AML-193 (cell line): ENCODE data around the gene BLOC1S4.
"Not testable (repeated sequence)": the region's sequence is repeated elsewhere in the genome, so short reads cannot be mapped to it uniquely, and the experiment has no call there.

ENCODE experiments used
- DNase-seq, 2 experiments: peaks; one replicate each; lab custom pipeline; 2025; lab: John Stamatoyannopoulos, UW

Gene BLOC1S4, protein sequence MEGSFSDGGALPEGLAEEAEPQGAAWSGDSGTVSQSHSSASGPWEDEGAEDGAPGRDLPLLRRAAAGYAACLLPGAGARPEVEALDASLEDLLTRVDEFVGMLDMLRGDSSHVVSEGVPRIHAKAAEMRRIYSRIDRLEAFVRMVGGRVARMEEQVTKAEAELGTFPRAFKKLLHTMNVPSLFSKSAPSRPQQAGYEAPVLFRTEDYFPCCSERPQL

DNA sequence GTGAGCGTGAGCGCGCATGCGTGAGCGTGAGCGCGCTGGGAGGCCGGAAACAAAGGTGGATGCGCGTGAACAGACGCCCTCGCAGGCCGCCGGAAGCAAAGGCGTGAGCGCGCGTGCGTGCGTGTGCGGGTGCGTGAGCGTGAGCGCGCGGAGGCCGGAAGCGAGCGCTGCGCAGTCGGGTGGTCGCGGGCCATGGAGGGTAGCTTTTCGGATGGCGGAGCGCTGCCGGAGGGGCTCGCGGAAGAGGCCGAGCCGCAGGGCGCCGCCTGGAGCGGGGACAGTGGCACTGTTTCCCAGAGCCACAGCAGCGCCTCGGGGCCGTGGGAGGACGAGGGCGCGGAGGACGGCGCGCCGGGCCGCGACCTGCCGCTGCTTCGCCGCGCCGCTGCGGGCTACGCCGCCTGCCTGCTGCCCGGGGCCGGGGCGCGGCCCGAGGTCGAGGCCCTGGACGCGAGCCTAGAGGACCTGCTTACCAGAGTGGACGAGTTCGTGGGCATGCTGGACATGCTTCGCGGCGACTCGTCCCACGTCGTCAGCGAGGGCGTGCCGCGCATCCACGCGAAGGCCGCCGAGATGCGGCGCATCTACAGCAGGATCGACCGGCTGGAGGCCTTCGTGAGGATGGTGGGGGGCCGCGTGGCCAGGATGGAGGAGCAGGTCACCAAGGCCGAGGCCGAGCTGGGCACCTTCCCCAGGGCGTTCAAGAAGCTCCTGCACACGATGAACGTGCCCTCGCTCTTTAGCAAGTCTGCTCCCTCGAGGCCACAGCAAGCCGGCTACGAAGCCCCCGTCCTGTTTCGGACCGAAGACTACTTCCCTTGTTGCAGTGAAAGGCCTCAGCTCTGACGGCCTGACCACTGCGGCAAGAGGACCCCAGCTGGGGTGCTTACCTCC lies at the start of gene BLOC1S4:
BLOC1S4 (plus strand) TSS at position 157 of the 894 bp plus-strand sequence; CDS start at position 193, 36 bp downstream.
- DNase-seq = peak; percentile 72 to 76

DNA sequence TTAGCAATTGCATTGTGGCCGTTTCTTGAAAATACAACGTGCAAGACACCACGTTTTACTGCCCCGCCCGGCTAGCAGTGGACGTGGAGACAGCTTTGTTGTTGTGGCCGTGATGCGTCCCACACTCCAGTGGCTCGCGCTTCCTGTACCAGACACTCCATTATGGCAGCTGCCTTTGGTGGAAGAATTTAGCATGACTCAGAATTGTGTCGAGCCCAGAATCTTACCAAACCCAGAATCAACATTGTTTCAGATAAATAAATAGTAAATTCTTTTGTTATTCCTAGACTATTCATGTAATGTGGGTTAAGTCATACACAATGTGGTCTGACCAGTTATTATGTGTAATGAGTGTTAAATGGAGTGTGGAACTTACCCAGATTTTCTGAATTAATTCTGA lies 47.6 kb upstream of the BLOC1S4 start:
- DNase-seq = no peak

DNA sequence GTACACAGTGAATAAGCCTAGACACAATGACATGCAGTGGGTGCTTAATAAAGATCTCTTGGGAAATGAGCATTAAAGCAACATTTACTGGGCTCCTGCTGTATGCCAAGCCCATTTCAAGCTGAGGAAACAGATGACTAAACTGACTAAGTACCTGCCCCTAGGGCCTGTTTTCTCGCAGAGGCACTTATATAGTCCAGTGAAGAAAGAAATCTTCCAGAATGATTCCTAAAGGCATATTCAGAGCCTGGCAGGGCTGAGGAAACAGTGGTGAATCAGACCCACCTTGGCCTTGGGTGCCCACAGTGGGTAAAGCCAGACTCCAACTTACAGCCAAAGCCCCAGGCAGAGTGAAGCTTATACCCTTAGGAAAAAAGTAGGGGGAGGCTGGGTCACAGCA lies 44.3 kb upstream of the BLOC1S4 start:
- DNase-seq = no peak

DNA sequence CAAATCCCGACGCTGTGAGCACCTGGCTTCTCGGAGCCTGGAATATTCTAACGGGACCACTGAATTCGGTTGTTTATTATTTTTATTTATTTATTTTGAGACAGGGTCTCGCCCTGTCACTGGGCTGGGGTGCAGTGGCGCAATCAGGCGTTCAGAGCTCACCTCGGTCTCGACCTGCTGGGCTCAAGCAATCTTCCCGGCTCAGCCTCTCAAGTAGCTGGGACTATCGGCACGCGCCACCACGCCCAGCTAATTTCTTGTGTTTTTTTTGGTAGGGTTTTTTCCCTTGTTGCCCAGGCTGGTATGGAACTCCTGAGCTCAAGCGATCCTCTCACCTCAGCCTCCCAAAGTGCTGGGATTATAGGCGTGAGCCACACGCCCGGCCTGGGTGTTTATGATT lies 43.8 kb upstream of the BLOC1S4 start:
- no peak for DNase-seq

DNA sequence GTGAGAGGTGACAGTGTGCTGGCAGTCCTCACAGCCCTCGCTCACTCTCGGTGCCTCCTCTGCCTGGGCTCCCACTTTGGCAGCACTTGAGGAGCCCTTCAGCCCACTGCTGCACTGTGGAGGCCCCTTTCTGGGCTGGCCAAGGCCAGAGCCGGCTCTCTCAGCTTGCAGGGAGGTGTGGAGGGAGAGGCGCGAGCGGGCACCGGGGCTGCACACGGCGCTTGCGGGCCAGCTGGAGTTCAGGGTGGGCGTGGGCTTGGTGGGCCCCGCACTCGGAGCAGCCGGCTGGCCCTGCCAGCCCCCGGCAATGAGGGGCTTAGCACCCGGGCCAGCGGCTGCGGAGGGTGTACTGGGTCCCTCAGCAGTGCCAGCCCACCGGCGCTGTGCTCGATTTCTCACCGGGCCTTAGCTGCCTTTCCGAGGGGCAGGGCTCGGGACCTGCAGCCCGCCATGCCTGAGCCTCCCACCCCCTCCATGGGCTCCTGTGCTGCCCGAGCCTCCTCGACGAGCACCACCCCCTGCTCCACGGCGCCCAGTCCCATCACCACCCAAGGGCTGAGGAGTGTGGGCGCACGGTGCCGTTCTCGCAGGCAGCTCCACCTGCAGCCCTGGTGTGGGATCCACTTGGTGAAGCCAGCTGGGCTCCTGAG lies 43.3 kb upstream of the BLOC1S4 start:
- not testable (repeated sequence) for DNase-seq

DNA sequence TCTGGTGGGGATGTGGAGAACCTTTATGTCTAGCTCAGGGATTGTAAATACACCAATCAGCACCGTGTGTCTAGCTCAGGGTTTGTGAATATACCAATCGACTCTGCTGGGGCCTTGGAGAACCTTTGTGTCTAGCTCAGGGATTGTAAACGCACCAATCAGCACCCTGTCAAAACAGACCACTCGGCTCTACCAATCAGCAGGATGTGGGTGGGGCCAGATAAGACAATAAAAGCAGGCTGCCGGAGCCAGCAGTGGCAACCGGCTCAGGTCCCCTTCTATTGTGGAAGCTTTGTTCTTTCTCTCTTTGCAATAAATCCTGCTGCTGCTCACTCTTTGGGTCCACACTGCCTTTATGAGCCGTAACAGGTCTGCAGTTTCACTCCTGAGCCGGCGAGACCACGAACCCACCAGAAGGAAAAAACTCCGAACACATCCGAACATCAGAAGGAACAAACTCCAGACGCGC lies 42.7 kb upstream of the BLOC1S4 start:
- not testable (repeated sequence) for DNase-seq

DNA sequence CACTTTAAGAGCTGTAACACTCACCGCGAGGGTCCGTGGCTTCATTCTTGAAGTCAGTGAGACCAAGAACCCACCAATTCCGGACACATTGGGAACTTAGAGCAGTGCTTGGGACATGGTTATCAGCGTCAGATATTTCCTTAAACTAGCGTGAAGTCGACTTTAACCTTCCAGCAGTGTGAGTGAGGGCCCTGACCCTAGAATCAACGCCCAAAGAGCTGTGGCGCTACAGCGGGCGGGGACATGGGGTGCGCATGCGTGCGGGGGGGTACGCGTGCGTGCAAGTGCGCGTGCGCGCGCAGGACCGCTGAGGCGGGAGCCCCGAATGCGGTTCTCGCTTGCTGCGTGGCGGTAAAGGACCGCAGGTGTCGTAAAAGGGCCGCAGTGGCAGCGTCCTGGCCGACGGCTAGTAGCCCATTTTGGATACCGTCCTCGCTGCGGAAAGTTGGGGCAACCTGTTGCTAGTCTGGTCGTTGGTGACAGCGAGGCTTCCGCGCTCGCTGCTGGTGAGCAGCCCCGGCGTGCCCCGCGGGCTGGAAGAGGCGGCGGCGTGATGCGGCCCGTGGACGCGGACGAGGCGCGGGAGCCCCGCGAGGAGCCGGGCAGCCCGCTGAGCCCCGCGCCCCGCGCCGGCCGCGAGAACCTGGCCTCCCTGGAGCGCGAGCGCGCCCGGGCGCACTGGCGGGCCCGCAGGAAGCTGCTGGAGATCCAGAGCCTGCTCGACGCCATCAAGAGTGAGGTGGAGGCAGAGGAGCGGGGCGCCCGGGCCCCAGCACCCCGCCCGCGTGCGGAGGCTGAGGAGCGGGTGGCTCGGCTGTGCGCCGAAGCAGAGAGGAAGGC lies 42.1 kb upstream of the BLOC1S4 start:
- peak; percentile 86 to 89 for DNase-seq

DNA sequence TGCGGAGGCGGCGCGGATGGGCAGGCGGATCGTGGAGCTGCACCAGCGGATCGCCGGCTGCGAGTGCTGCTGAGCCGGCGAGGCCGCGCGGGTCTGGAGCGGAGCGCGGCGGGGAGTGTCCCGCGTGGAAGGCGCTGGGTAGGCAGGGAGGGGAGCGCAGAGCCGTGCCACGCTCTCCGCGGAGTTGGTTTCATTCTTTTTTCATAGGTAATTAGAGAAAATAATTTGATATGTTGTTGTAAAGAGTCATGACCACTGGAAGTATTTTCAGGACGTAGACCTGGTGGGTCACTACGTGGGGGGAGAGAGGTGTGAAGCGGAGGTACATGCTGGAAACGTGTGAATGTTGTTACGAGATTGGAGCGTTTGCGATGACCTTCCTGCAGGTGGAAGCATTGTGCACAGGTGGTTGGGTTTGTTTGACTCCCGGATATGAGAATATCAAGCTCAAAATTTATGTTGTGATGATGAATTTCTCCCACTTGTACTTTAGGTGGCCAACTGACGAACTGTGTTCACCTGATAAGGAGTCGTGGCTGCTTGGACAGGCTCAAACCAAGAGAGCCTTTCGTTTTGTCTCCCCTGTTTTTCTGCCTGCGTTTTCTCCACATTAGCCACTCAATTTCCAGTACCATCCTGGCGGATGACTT lies 41.3 kb upstream of the BLOC1S4 start:
- peak in 1 of 2 experiments; percentile 32 for DNase-seq

DNA sequence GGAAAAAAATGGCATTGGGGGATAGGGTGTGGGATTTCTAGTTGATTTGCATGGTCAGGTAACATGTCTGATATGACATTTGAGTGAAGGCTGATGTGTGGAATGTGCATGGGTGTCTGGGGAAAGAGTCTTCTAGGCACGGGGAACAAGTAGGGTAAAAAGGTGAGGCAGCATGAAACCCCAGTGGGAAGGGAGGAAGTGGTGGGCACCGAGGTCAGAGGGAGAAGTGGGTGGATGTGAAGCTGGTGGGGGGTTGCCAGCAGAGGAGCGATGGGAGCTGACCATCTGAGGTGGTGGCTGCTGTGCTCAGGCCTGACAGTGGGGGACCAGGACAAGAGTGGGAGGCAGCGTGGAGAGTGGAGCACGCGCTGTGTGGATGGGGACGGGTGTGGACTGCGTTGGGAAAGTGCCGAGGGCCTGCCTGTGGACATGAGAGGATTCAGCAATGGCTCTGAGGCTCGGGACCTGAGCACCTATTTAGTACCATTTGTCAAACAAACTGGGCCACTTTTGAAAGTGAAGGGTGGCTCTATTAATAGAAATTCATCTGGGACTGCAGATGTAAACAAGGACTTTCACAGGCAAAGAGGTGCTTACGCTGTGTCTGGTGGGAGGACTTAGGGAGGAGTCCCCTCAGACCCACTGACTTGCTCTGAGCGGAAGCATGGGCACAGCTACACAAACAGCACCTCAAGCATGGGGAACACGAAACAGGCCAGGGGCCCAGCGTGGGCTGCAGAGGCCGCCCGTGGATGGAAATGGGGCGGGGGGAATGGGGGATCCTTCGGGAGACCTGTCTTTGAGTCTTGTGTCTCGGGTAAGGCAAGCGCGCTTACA lies 39.0 kb upstream of the BLOC1S4 start:
- DNase-seq = no peak

DNA sequence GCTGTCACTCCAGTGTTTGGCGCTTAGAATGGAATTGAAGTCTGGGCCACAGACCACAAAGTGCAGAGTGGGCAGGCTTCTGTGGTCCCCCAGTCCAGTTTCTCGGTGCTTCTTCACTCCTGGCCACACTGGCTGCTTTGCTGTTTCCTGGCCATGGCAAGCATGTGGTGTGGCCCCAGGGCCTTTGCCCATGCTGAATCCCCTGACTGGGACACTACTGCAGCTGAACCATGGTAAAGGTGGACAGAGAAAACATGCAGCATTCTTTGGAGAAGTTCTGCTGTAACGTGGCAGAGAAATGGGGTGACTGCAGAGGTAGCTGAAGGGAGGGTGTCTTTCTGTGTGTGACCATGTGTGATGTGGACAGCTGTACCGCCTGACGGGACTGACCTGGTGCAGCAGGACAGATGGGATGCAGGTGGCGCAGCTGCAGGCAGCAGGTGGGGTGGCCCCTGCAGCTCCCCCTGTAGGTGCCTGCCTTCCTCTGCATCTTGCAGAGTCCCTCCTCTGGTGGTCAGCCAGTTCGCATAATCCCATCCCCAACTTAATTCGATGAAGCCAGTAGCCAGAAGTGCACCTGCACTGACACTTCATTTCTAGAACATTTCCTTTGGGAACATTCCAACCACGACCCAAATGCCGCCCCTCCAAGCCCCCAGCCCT lies 35.5 kb upstream of the BLOC1S4 start:
- DNase-seq = no peak

DNA sequence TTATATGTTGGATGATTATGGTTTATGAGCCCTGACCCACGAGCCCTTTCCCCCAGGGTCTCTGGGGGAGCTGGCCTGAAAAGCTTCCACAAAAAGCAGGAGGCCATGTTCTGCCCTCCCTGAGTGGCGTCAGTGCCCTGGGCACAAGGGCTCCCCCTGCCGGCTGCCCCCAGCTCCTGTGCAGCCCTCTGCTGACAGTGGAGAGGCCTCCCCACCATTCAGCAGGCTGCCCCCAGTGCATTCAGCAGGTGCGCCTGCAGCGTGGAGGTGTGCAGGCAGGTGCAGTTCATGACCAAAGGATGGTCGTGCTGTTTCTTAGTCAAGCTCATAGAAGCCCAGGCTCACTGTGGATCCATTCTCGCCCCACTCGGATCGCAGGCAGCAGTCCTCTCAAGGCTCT lies 34.8 kb upstream of the BLOC1S4 start:
- DNase-seq = no peak

DNA sequence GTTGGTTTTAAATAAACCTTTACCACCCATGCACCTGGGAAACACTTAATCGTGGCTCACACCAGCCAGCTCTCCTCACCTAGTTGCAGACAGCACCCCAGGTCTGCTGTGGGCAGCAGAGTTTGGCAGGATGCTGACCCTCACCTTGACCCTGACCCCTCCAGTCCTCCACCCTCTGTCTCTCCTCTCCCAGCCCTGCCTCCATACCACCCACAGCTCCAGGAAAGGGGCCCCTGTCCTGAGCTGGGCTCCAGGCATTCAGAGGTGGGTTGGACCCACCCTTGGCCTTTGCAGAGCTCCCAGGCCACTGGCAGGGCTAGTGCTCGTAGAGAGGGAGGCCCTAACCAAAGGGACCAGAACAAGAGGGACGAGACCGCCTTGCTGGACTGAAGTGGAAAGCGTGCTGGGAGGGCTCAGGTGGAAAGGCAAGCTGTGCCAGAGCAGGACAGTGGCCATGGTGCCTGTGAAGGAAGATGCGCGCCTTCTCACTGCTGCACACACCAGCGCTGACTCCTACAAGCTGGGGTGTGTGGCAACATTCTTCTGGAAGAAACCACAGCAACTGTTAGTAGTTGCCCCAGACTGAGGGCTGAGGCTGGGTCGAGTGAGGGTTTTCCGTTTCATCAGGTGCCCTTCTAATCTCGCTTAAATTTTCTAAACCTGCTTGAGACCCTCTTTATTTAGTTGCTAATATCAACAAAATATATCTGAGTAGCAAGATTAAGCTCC lies 32.9 kb upstream of the BLOC1S4 start:
- DNase-seq = peak; percentile 14 to 58

DNA sequence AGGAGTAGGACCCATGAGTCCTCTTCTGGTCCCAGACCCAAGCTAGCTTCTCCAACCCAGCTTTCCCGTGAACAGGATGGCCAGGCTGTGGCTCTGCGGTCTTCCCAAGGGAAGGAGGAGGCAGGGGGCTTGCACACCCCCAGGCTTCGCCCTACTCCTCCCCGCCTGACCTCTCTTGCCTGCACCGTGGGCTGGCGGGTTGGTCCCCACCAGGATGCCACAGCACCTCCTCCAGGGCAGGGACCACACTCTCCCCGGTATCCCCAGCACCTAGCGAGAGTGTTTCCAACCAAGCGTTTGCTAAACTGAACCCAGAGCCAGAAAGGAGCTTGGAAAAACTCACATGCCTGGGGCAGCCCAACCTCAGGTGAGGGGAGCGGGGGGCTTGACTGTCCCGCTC lies 31.3 kb upstream of the BLOC1S4 start:
- no peak for DNase-seq

DNA sequence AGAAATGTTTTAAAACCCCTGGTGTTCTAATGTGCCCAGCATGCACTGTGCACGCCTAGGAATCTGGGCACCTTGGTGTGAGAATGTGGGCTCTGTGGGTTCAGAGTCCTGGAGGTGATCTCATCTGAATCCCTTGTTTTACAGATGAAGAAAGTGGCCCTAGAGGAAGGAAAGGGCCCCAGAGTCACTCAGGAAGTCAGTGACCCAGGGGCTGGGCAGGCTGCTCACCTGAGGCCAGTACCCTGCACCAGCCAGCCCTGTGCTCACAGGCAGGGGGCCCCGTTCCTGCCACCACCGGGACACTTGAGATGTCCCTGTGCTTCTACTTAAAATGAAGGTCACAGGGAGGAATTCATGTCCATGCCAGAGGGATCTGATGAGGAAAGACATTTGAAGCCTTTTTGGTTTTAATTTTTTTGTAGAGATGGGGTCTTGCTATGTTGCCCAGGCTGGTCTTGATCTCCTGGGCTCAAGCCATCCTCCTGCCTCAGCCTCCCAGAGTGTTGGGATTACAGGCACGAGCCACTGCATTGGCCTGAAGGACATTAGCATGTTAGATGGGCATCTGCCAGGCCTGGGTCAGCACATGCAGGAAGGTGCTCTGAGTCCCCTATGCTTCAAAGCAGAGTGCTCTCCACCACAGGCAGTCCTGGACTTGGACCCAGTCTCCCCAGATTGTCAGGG lies 29.7 kb upstream of the BLOC1S4 start:
- no peak for DNase-seq

DNA sequence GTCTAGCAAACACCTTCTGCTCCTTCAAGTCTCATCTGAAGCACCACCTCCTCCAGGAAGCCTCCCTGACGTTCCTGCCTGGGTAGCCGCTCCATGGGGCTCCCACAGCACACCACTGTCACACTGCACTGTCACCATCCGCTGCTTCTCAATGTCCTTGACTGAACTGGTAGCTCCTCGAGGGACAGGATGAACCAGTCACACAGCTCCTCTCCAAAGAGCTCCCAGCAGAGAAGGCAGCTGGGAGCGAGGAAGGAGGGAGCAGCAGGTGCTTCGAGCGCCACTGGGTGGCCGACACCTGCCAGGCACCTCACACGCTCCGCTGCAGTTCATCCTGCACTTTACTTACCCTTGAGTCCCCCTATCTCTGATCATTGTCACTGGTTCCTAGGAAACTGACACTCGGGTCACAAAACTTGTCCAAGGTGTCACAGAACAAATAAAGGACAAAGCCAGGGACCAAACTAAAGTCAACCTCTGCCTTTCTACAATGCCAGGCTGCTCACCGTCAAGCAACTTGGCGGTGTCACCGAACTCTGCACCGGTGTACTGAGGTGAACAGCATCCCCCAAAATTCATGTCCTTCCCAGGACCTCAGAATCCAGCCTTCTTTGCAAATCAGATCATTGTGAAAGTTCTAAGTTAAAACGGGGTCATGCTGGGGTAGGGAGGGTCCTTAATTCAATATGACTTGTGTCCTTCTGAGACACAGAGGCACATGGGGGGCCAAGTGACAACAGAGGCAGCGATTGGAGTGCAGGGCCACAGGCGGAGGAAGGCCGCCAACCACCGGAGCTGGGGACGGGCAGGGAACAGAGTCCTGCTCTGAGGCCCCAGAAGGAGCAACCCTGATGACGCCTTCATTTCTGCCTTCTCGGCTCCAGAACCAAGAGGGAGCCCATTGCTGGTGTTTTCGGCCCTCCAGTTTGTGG lies 27.8 kb upstream of the BLOC1S4 start:
- DNase-seq = no peak

DNA sequence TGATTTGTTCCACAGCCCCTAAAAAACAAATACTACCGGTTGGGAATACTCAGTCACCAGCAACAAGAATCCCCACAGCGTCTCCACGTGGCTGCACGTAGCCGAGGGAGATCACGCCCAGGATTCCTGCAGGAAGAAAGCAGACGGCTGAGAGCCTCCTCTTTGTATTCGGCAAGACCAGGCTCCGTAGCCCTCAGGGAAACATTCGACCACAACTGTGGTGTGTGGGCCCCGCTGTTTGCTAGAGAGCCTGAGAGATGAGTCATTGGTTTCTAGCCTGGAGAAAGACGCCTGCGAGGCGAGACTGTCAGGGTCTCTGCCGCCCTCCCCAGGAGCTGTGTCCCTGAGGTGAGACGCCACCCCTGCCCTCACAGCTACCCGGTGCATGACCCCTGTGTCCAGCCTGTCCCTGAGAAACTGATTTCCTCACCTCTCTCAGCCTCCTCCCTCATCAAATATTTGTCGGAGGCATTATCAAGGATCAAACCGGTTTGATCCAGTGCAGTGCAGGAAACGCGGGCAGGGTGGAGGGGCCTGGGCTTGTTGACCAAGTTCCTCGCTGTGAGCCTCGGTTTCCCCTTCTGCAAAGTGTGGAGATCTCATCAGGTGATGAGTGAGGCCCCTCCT lies 27.0 kb upstream of the BLOC1S4 start:
- peak; percentile 32 to 37 for DNase-seq

DNA sequence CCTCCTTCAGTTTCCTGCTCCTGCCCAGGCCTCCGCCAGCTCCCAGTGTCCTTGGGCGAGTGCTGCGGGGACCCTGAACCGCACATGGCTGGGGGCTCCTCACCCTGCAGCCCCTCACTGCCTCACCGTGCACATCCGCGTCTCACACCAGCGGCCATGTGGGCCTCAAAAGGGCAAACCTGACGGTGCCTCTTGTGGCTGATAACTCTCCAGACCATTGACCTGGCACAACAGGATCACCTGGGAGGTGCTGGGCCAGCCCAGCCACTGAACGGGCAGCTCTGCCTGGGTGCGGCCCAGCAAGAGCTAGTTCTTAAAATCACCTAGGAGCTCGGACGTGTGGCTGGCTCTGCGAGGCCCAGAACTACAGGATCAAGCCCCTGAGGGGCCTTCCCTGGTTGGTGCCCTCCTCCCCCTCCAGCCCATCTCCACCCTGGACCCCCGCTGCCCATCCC lies 26.4 kb upstream of the BLOC1S4 start:
- no peak for DNase-seq
